ENCODE measurements around the gene LRFN2.

LRFN2 gene
- total RNA-seq: 0 to 0.15 (median 0.06) reads per million in 4 donors

GRCh38 chr6:40587240-40588069 lies at the start of gene LRFN2:
LRFN2 (minus strand) TSS chr6:40587364.
- DNase-seq: peak in 3 of 5 donors; percentile 21 to 62 (median 42)

DNA sequence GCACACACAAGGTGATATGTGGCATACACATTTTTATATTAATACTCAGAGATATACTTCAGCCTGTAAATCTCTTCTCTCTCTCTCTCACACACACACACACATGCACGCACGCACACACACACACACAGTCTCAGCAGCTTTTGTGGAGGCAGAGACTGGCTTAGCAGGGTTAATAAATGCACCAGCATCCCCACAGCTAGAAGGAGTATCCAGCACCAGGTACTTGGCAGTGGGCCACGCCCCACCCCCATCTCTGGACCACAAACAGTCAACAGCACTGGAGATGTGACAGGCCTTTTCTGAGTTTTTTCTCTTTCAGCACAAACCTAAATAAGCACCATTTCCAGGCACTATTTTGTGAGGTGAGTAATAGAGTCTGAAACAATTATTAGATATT lies 47.3 kb upstream of the LRFN2 start:
- no peak for DNase-seq

GRCh38 chr6:40631744-40632143 lies 44.6 kb upstream of the LRFN2 start:
- no peak for DNase-seq

DNA sequence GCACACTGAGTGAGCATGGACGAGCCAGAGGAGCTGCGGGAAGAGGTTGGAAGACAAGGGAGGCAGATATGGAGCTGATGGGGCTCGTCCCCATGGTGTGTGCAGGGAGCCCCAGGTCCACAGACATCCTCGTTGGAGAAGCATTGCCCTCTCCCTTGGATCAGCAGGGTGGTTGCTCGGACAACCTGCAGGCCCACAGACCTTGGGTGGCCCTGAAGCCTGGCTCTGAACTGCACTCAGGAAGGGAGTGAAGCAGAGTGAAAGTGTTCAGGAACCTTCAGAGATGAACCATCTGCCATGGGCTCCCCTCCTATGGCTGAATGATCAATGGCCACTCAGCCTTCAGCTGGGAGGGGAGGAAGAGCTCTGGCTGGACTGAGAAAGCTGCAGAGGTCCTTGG lies 43.3 kb upstream of the LRFN2 start:
- DNase-seq: no peak

GRCh38 chr6:40630051-40630450 lies 42.9 kb upstream of the LRFN2 start:
- DNase-seq: no peak

DNA sequence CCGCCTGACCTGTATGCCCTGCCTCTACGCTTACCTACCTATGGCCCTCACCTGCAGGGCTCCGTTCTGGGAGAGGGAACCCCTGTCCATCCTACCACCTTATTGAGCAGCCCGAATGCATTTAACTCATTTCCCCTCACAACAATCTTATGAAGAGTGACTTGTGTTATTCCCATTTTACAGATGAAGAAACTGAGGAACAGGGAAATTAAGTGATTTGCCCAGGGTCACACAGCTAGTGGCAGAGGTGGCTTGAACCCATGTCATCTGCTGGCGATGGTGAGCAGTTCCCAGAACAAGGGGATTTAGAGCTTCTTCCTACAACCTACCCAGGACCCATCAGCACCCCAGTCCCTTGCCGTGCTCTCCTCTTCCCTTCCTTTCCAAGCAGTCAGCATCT lies 42.3 kb upstream of the LRFN2 start:
- no peak for DNase-seq

DNA sequence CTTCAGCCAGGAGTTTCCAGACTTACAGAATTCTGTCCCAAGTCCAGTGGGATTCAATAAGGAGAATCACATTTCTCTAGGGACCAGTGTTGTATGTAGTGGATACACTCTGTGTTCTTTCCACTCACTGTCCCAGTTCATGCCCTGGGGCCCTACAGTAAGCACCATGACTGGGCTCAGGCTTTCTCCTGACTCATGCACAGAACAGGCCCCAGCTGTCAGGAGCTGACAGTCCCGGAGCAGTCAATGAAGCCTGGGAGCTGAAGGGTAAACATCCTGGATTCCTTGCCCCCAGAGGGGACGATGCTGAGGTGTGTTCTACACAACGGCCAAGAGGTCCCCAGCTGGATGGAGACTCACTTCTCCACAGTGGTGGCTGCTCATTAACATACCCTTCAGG lies 40.2 kb upstream of the LRFN2 start:
- DNase-seq: no peak

- DNase-seq: no peak
Observed at GRCh38 chr6:40626886-40627285, 39.7 kb upstream of the LRFN2 start.

- DNase-seq: no peak
Observed at GRCh38 chr6:40623932-40624331, 36.8 kb upstream of the LRFN2 start.

DNA sequence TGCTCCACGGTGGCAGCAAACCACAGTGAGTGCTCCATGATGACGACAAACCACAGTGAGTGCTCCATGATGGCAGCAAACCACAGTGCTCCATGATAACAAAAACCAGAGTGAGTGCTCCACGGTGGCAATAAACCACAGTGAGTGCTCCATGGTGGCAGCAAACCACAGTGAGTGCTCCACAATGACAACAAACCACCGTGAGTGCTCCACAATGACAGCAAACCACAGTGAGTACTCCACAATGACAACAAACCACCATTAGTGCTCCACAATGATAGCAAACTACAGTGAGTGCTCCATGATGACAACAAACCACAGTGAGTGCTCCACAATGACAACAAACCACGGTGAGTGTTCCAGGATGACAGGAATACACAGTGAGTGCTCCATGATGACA lies 36.0 kb upstream of the LRFN2 start:
- DNase-seq: no peak

DNA sequence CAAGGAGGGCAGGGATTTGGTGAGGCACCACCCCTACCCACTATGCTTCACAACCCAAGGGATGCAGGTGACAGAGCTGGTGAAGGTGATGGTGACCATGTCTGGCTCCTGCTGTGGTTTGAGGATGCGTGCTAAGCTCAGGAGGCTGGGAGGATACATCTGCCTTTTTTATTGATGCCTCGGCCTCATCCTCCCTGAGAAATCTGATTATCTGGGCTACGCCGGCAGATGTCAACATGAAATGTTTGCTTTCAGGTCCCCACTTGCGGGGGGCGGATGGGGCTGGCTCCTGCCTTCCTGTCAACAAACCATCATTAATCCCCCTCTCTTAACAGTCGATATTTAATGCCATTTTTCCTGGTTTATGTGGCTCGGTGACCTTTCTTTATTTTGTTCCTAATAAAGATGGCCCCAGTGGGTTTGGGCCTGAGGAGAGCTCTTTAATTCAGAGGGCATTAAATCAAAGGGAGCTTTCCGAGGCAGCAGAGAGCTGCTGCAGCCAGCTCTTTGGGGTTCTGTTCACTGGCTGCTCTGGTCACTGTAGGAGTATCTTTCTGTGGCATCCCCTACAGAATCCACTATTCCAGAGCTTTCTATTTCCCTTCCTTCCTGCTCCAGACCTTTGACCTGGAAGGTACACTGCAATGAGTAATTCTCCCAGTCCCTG lies 33.5 kb upstream of the LRFN2 start:
- DNase-seq: no peak

DNA sequence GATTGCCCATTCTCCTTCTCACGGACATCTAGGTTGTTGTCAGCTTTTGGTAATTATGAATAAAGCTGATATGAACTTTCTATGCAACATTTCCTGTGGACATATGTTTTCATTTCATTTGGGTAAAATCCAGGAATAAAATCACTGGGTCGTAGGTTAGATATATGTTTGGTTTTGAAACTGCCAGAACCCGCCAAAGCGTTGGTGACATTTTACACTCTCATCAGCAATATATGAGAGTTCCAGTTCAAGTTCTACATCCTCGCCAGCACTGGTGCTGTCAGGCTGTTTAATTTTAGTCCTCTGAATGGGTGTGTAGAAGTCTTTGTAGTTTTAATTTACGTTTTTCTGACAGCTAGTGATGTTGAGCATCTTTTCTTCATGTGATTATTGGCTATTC lies 27.5 kb upstream of the LRFN2 start:
- DNase-seq: no peak

- no peak for DNase-seq
Observed at GRCh38 chr6:40611912-40612311, 24.7 kb upstream of the LRFN2 start.

- DNase-seq: no peak
Observed at GRCh38 chr6:40611434-40611833, 24.3 kb upstream of the LRFN2 start.

DNA sequence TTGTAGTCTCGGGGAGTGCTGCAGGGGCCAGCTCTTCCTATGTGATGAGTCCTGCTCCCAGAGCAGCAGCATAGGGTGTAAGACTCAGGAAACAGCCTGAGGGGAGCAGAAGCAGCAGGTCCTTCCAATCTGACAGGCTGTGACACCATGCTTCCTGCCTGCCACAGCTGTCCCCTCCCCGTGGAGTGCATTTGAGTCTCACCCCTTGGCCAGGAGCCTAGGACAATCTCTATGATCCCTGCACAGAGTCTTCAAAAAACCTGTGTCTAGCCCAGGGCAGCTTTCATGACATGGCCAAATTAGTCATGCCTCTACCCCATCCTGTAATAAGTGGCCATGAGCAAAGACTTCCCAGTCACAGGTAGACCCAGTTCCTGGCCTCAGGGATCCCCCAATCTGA lies 23.1 kb upstream of the LRFN2 start:
- DNase-seq: no peak

- DNase-seq: no peak
Observed at GRCh38 chr6:40606981-40607380, 19.8 kb upstream of the LRFN2 start.

- no peak for DNase-seq
Observed at GRCh38 chr6:40606526-40606925, 19.4 kb upstream of the LRFN2 start.

- DNase-seq: no peak
Observed at GRCh38 chr6:40604082-40604481, 16.9 kb upstream of the LRFN2 start.

DNA sequence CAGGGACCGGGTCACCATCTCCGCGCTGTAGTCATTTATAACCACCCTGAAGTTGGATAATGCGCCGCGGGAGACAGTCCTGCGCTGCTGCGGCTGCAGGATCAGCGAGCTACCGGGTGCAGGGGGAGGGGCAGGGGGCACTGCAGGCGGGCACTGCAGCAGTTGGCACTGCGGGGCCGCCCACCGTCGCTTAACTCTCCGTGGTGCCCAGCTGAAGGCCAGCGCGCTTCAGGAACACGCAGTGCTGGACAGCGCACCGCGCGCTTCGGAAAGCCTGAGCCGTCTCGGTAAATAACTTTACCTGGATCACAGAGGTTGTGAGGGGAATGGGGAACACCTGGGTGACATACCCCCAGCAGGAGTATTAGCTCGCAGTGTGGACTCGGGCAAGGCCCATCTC lies 12.4 kb upstream of the LRFN2 start:
- no peak for DNase-seq

DNA sequence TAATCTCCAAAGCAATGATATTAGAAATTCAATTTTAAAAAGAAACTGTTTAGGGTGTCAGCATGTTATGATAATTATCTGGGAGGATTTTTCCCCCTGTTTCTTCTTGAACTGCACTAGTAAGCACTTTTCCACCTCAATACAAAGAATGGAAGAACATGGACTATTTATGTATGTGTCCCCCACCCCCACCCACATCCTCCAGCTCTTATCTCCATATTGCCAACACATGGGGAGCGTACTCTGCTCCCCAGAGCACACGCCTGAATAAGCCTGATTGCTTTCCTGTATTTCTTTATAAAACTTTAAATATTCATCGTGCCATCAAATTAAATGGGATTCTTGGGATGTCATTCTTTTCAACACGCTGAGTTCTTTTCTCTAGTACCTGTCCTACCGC lies 11.4 kb upstream of the LRFN2 start:
- no peak for DNase-seq

GRCh38 chr6:40597301-40597700 lies 10.1 kb upstream of the LRFN2 start:
- no peak for DNase-seq

- no peak for DNase-seq
Observed at GRCh38 chr6:40588480-40588879, 1.3 kb upstream of the LRFN2 start.

GRCh38 chr6:40588070-40588384 lies 863 bp upstream of the LRFN2 start:
- DNase-seq: no peak

- no peak for DNase-seq
Observed at GRCh38 chr6:40586369-40587201, 579 bp downstream of the LRFN2 start.
